Left kidney (tissue), 2 donors: ENCODE measurements around the gene PSMD4. TPM values are rescaled to one million over a fixed set of nuclear protein-coding genes. Genes with fewer than 3 reads are reported as not detected.

Experiments
- DNase-seq: peaks from one replicate; pipeline ENCODE4 v3.0.0-alpha.2; 2013
- polyA plus RNA-seq: library from polyadenylated mRNA; unstranded; fragments of 120-200 nt; gene quantifications from one replicate; pipeline ENCODE4 v1.2.1, GENCODE V29; 2013; ENCODE audit not compliant: insufficient read length

Gene PSMD4
- polyA plus RNA-seq, 1 donor = 181 TPM

GRCh38 chr1:151292207-151293030, 37.9 kb downstream of the PSMD4 start:
- no peak for DNase-seq

GRCh38 chr1:151293093-151293492, 38.6 kb downstream of the PSMD4 start:
- no peak for DNase-seq

GRCh38 chr1:151294742-151295462, 40.4 kb downstream of the PSMD4 start:
- DNase-seq = no peak

GRCh38 chr1:151309811-151310323, 55.3 kb downstream of the PSMD4 start:
- peak; percentile 12 for DNase-seq

DNA sequence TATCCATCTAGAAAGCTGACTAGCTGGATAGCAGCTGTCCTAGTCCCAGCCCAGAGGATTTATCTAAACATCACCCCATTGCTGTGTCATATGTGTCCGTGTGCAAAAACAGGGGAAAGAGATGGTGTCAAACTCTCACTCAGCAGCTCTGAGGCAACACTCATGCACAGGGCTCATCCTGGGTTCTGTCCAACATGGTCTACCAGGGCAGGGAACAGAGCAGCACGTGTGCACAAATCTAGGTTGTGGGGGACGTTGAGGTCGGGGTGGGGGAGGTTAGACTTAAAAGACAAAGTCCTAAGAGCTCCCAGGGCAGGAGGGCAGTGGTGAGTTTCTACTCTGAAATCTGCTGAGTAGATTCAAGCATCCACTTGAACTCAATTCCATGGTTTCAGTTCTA, 56.5 kb downstream of the PSMD4 start:
- no peak for DNase-seq

GRCh38 chr1:151311589-151312331, 57.2 kb downstream of the PSMD4 start:
- no peak for DNase-seq

DNA sequence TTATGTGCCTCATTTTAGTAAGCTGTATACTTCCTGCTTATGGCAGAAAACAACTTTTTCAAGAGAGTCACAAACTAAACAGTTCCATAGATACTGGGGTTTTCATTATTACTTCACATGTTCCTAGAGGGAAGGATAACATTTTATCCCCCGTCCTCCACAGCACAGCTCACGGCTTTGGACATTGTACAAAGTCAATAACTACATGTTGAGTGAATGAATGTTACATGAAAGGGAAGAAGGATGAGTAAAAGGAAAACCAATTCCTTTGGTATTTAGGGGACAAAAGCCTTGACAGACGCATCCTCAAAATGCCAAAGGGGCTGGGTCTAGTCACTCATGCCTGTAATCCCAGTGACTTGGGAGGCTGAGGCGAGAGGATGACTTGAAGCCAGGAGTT, 57.9 kb downstream of the PSMD4 start:
- no peak for DNase-seq

- no peak for DNase-seq
Measured at GRCh38 chr1:151312826-151313225, 58.3 kb downstream of the PSMD4 start.

DNA sequence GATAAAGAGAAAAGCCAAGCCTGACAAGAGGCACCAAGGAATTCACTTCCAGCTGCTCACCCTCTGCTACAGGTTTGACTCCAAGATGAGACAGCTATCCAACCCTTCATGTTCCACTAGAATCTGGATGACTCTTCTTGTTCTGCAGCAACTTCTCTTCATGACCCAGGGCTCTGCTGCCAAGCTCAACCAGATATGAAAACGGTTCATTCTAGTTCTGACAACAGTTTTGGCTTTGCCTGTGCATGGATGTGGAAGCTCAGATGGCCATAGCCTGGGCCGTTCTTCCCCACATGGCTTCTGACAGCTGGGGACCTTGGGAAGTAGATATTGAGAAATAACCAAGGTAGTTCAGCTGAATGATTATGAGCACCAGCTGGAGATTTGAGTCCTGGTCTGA, 59.0 kb downstream of the PSMD4 start:
- DNase-seq = no peak

DNA sequence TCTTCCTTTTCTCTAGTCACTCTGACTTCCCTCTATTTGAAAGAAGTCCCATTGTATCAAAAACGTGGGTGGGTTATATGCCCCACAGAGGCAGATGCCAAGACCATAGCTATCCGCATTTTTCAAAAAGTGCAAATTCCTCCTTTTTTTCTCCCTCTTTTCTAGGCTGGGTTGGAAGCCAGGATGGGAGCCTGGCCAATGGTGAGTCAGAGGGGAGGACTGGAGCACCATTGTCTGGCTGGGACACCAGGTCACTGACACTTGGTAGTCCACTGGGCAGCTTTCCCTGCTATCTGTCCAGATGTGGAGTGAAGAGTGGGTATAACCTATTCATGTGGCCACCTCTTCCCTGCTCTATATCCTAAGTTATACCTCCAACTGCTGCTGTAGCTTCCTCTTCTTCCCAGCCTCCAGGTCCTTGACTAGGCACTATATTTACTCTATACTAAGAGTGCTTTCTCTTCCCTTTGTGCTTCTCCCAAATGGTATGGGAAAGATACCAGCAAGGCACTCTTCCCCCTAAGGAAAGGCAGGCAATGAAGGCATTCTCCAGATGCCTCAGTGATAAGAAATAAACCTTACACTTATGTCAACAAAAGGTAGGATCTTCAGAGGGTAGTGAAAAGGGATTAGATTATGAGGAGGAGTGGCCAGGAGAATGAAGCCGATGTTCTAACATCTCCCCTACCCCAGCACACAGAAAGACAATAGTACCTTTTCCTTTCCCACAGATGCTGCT, 59.8 kb downstream of the PSMD4 start:
- no peak for DNase-seq

DNA sequence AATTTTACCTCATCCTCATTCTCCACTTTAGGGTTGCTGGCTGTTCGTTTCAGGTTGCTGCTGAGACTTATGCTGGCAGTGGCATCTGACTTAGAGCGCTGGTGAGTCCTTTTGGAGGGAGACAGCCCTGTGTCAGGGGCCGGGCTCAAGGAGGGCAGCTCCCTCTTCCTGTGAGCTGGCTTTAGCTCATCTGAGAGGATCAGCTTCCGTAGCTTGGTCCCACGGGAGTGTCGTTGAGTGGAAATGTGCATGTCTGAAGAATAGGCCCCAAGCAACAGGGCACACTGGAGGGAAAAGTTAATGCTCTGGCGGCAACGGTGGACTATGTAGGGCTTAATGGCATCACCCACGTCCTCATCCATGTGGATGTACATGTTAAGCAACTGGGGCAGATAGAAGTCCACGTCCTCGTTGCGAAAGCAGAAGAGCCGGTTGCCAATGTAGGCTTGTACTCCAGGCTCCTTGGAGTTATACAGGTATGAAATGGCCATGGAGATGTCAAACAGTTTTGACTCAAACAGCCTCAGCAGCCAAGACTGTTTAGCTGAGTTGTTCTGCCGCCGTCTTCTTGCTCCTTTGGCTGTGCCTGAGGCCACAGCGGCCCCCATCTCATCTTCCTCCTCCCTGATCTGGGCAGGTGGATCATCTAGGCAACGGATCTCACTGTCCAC, 61.2 kb downstream of the PSMD4 start:
- DNase-seq = no peak

Other genes starting within 250 kb of the PSMD4 start
- 47.9 TPM for gene MINDY1, start 247.8 kb upstream of the PSMD4 start, polyA plus RNA-seq
- 47.6 TPM for gene PRUNE1, start 246.3 kb upstream of the PSMD4 start, polyA plus RNA-seq
- 3.4 TPM for gene BNIPL, start 218.1 kb upstream of the PSMD4 start, polyA plus RNA-seq
- 10.0 TPM for gene C1orf56, start 207.0 kb upstream of the PSMD4 start, polyA plus RNA-seq
- 88.6 TPM for gene CDC42SE1, start 195.1 kb upstream of the PSMD4 start, polyA plus RNA-seq
- 25.4 TPM for gene MLLT11, start 194.3 kb upstream of the PSMD4 start, polyA plus RNA-seq
- 16.2 TPM for gene GABPB2, start 184.0 kb upstream of the PSMD4 start, polyA plus RNA-seq
- gene SEMA6C, start 108.1 kb upstream of the PSMD4 start, polyA plus RNA-seq = 29.8 TPM
- 1.6 TPM for gene TNFAIP8L2, start 98.1 kb upstream of the PSMD4 start, polyA plus RNA-seq
- 16.9 TPM for gene LYSMD1, start 88.8 kb upstream of the PSMD4 start, polyA plus RNA-seq
- 42.3 TPM for gene SCNM1, start 88.6 kb upstream of the PSMD4 start, polyA plus RNA-seq
- gene TMOD4, start 78.8 kb upstream of the PSMD4 start, polyA plus RNA-seq = 1.7 TPM
- 67.6 TPM for gene VPS72, start 64.5 kb upstream of the PSMD4 start, polyA plus RNA-seq
- gene PIP5K1A, start 56.2 kb upstream of the PSMD4 start, polyA plus RNA-seq = 92.7 TPM
- gene ZNF687, start 27.6 kb downstream of the PSMD4 start, polyA plus RNA-seq = 21.2 TPM
- 73.8 TPM for gene PI4KB, start 72.7 kb downstream of the PSMD4 start, polyA plus RNA-seq
- gene RFX5, start 92.5 kb downstream of the PSMD4 start, polyA plus RNA-seq = 44.8 TPM
- 50.4 TPM for gene SELENBP1, start 118.0 kb downstream of the PSMD4 start, polyA plus RNA-seq
- gene PSMB4, start 144.8 kb downstream of the PSMD4 start, polyA plus RNA-seq = 237 TPM
- gene POGZ, start 204.8 kb downstream of the PSMD4 start, polyA plus RNA-seq = 162 TPM